ENCODE data around the gene DBX2. TPM values are rescaled to one million over a fixed set of nuclear protein-coding genes. Genes with fewer than 3 reads are reported as not detected.

The DBX2 gene
- total and polyA plus RNA-seq, 2 donors (not counting 3 experiments of a cell fraction or from before 2014, with no cell fraction given), result not detected

- Histone ChIP-seq H3K9ac (replicated peaks; ENCODE audit: extremely low read depth, insufficient read depth, low read length) (no peak overlapping the region), H3K27ac (ENCODE audit: insufficient read depth, low read depth, low read length) (no peak overlapping the region), H4K20me1 (replicated peaks; ENCODE audit: control insufficient read depth, extremely low read depth, insufficient read depth, low read length) (no peaks in the 10 kb centered on the region), H3K4me1 (ENCODE audit: control insufficient read depth, extremely low read depth, insufficient read depth, low read length) (no peaks in the 10 kb centered on the region), H3K4me2 (ENCODE audit: insufficient read depth, low read length) (no peak overlapping the region), H3K4me3 (replicated peaks in 1 of 3; ENCODE audit: insufficient read depth in 1 of 3, low read depth in 1 of 3, low read length in 3 of 3) (no peak overlapping the region), H2AFZ (ENCODE audit: low read depth, low read length) (no peak overlapping the region), H3K36me3 (ENCODE audit: control insufficient read depth in 2 of 2, extremely low read depth in 1 of 2, insufficient read depth in 2 of 2, low read length in 2 of 2) (no peaks in the 10 kb centered on the region), H3K27me3 (ENCODE audit: control insufficient read depth in 2 of 2, insufficient read depth in 2 of 2, low read length in 2 of 2) (no peaks in the 10 kb centered on the region), H3K9me1 (replicated peaks; ENCODE audit: control insufficient read depth, extremely low read depth, insufficient read depth, low read length) (no peaks in the 10 kb centered on the region), H3K79me2 (ENCODE audit: control insufficient read depth, insufficient read depth, low read length) (no peaks in the 10 kb centered on the region), H3K9me3 (replicated peaks; ENCODE audit: control insufficient read depth, insufficient read depth, low read length) (no peaks in the 10 kb centered on the region)
- POLR2A ChIA-PET, result no interaction called here
- FAIRE-seq (no peak), DNase-seq (ENCODE audit: low read depth, low spot score) (no peak)
- intact Hi-C loops (cut with micrococcal nuclease), result no loop called here
- TF ChIP-seq GATA2 (IDR thresholded peaks at IDR 0.05; ENCODE audit: insufficient read depth, insufficient read length, low read depth, low read length) (no peak), MYC (IDR thresholded peaks at IDR 0.05; ENCODE audit: low read depth, low read length) (no peak), JUN (IDR thresholded peaks at IDR 0.05; ENCODE audit: borderline replicate concordance, insufficient read depth, insufficient read length, low read depth) (no peak), EZH2 (IDR thresholded peaks at IDR 0.05; ENCODE audit: borderline replicate concordance, low read depth, low read length, severe bottlenecking) (no peak)
- dilution Hi-C loops (cut with MboI; ENCODE audit: extremely low pct_ligation_motif_present, low sequenced_read_pairs), result no loop called here
- no TSS peak for BruUV-seq (replicated peaks)
- CTCF ChIA-PET, result interaction anchor here (2.0 kb wide), 1 partner anchor 31 kb away, joined by 10 read pairs; no protein-coding TSS in a partner anchor
Measured at GRCh38 chr12:44979918-44980317, 71.0 kb downstream of the DBX2 start.

GRCh38 chr12:44976246-44976645, 74.7 kb downstream of the DBX2 start:
- no peak for TF ChIP-seq GATA2 (IDR thresholded peaks at IDR 0.05; ENCODE audit: insufficient read depth, insufficient read length, low read depth, low read length)
- no peak for TF ChIP-seq MYC (IDR thresholded peaks at IDR 0.05; ENCODE audit: low read depth, low read length)
- no peak for TF ChIP-seq MAX (IDR thresholded peaks at IDR 0.05; ENCODE audit: insufficient read depth, insufficient read length)
- TF ChIP-seq CTCF (IDR thresholded peaks at IDR 0.05; ENCODE audit: extremely low read depth in 1 of 2, insufficient read depth in 1 of 2, low read depth in 1 of 2, low read length in 2 of 2), result no peak
- TF ChIP-seq POLR2AphosphoS5 (IDR thresholded peaks at IDR 0.05; ENCODE audit: insufficient read depth, low read depth, low read length), result no peak
- TF ChIP-seq POLR2A (IDR thresholded peaks at IDR 0.05; ENCODE audit: low read depth, low read length), result no peak
- no peak for TF ChIP-seq FOS (IDR thresholded peaks at IDR 0.05; ENCODE audit: borderline replicate concordance, insufficient read depth, low read length)
- no peak for TF ChIP-seq JUN (IDR thresholded peaks at IDR 0.05; ENCODE audit: borderline replicate concordance, insufficient read depth, insufficient read length, low read depth)
- no peak for TF ChIP-seq EZH2 (IDR thresholded peaks at IDR 0.05; ENCODE audit: borderline replicate concordance, low read depth, low read length, severe bottlenecking)
- Histone ChIP-seq H4K20me1 (replicated peaks; ENCODE audit: control insufficient read depth, extremely low read depth, insufficient read depth, low read length) (no peaks in the 10 kb centered on the region), H3K9me1 (replicated peaks; ENCODE audit: control insufficient read depth, extremely low read depth, insufficient read depth, low read length) (no peaks in the 10 kb centered on the region), H3K4me1 (ENCODE audit: control insufficient read depth, extremely low read depth, insufficient read depth, low read length) (no peaks in the 10 kb centered on the region), H3K27me3 (ENCODE audit: control insufficient read depth in 2 of 2, insufficient read depth in 2 of 2, low read length in 2 of 2) (no peaks in the 10 kb centered on the region), H3K9ac (replicated peaks; ENCODE audit: extremely low read depth, insufficient read depth, low read length) (no peak overlapping the region), H3K9me3 (replicated peaks; ENCODE audit: control insufficient read depth, insufficient read depth, low read length) (no peaks in the 10 kb centered on the region), H2AFZ (ENCODE audit: low read depth, low read length) (no peak overlapping the region), H3K27ac (ENCODE audit: insufficient read depth, low read depth, low read length) (no peak overlapping the region), H3K4me2 (ENCODE audit: insufficient read depth, low read length) (no peak overlapping the region), H3K79me2 (ENCODE audit: control insufficient read depth, insufficient read depth, low read length) (no peaks in the 10 kb centered on the region), H3K36me3 (ENCODE audit: control insufficient read depth in 2 of 2, extremely low read depth in 1 of 2, insufficient read depth in 2 of 2, low read length in 2 of 2) (no peaks in the 10 kb centered on the region), H3K4me3 (replicated peaks in 1 of 3; ENCODE audit: insufficient read depth in 1 of 3, low read depth in 1 of 3, low read length in 3 of 3) (no peak overlapping the region)
- POLR2A ChIA-PET, result no interaction called here
- dilution Hi-C loops (cut with MboI; ENCODE audit: extremely low pct_ligation_motif_present, low sequenced_read_pairs) (no loop called here), intact Hi-C loops (cut with micrococcal nuclease) (no loop called here)
- no TSS peak for BruUV-seq (replicated peaks)
- CTCF ChIA-PET, result interaction anchor here (1.2 to 2.5 kb wide), 2 partner anchors 17 to 27 kb away, joined by 3 to 9 read pairs; no protein-coding TSS in a partner anchor
- DNase-seq (ENCODE audit: low read depth, low spot score) (no peak), FAIRE-seq (no peak)

Data from endothelial cell of umbilical vein (primary cell).